AG20443 (cell line): ENCODE measurements around the gene SFTPA2.
"Not testable (repeated sequence)": the region's sequence is repeated elsewhere in the genome, so short reads cannot be mapped to it uniquely, and the experiment has no call there.

ENCODE experiments used
- DNase-seq: peaks from one replicate; pipeline ENCODE4 v3.0.0; 2012; ENCODE audit warnings: low spot score, mixed read lengths

The SFTPA2 gene

GRCh38 chr10:79559726-79560125, 481 bp downstream of the SFTPA2 start:
- DNase-seq, result peak; percentile 69

GRCh38 chr10:79556961-79557360, 3.2 kb downstream of the SFTPA2 start:
- not testable (repeated sequence) for DNase-seq

- DNase-seq, result no peak
Measured at GRCh38 chr10:79555354-79556309, 4.6 kb downstream of the SFTPA2 start.

GRCh38 chr10:79552143-79552542, 8.1 kb downstream of the SFTPA2 start:
- no peak for DNase-seq

GRCh38 chr10:79547973-79548372, 12.2 kb downstream of the SFTPA2 start:
- no peak for DNase-seq

- DNase-seq, result not testable (repeated sequence)
Measured at GRCh38 chr10:79547128-79547527, 13.1 kb downstream of the SFTPA2 start.

- DNase-seq, result not testable (repeated sequence)
Measured at GRCh38 chr10:79544926-79545659, 15.1 kb downstream of the SFTPA2 start.

- DNase-seq, result not testable (repeated sequence)
Measured at GRCh38 chr10:79544408-79544807, 15.8 kb downstream of the SFTPA2 start.

GRCh38 chr10:79542626-79543025, 17.6 kb downstream of the SFTPA2 start:
- DNase-seq, result no peak

- not testable (repeated sequence) for DNase-seq
Measured at GRCh38 chr10:79540930-79541329, 19.3 kb downstream of the SFTPA2 start.

GRCh38 chr10:79538311-79538710, 21.9 kb downstream of the SFTPA2 start:
- DNase-seq, result not testable (repeated sequence)

- DNase-seq, result not testable (repeated sequence)
Measured at GRCh38 chr10:79533903-79534175, 26.4 kb downstream of the SFTPA2 start.

GRCh38 chr10:79533142-79533902, 26.9 kb downstream of the SFTPA2 start:
- not testable (repeated sequence) for DNase-seq

GRCh38 chr10:79528261-79528660, 31.9 kb downstream of the SFTPA2 start:
- DNase-seq, result not testable (repeated sequence)

GRCh38 chr10:79525049-79525710, 35.0 kb downstream of the SFTPA2 start:
- DNase-seq, result not testable (repeated sequence)

GRCh38 chr10:79523157-79523853, 36.9 kb downstream of the SFTPA2 start:
- not testable (repeated sequence) for DNase-seq

GRCh38 chr10:79522464-79522863, 37.7 kb downstream of the SFTPA2 start:
- not testable (repeated sequence) for DNase-seq

- DNase-seq, result not testable (repeated sequence)
Measured at GRCh38 chr10:79521751-79522150, 38.5 kb downstream of the SFTPA2 start.

GRCh38 chr10:79517567-79517966, 42.6 kb downstream of the SFTPA2 start:
- DNase-seq, result not testable (repeated sequence)

- DNase-seq, result peak; percentile 6
Measured at GRCh38 chr10:79516532-79517205, 43.5 kb downstream of the SFTPA2 start.
